Body of pancreas (tissue), 4 donors: ENCODE measurements around the gene ANKRD2. TPM values are rescaled to one million over a fixed set of nuclear protein-coding genes. Genes with fewer than 3 reads are reported as not detected.

Experiments
- ATAC-seq: fragments of 150-250 bp; one replicate; pipeline ENCODE4 v1.9.1; 2016
- DNase-seq, 4 donors: peaks; one replicate each; pipeline ENCODE4 v3.0.0-alpha.2; 2019
- H3K27ac ChIP-seq, 4 donors: fragments of 200-600 bp; sonication (generic); 1 replicate in 3 of 4; 2 replicates in 1 of 4; pipeline versions ENCODE4 v1.5.1 to v1.6.1; 2016 to 2019; ENCODE audit warnings: mild to moderate bottlenecking in 1 of 4, mixed read lengths in 1 of 4, moderate library complexity in 1 of 4
- H3K27me3 ChIP-seq, 2 donors: fragments of 200-600 bp; sonication (generic); one replicate each; pipeline ENCODE4 v1.6.0; 2016; ENCODE audit warnings: mild to moderate bottlenecking in 1 of 2
- H3K36me3 ChIP-seq, 2 donors: fragments of 200-600 bp; sonication (generic); replicated peaks in 1 of 2; 2 replicates each; pipeline ENCODE4 v1.5.1; 2016; ENCODE audit warnings: low read depth in 2 of 2; ENCODE audit not compliant: insufficient read depth in 1 of 2
- H3K4me1 ChIP-seq: fragments of 200-600 bp; sonication (generic); one replicate; pipeline ENCODE4 v1.6.0; 2016
- H3K4me3 ChIP-seq, 2 donors: fragments of 200-600 bp; sonication (generic); 1 replicate in 1 of 2; 2 replicates in 1 of 2; pipeline ENCODE4 v1.5.1; 2016 to 2019
- H3K9me3 ChIP-seq, 3 donors: fragments of 200-600 bp; sonication (generic); 1 replicate in 2 of 3; 2 replicates in 1 of 3; pipeline ENCODE4 v1.5.1; 2016
- CTCF ChIP-seq, 7 experiments: fragments of 450-650 bp in 4 of 7; fragments of 200-600 bp in 3 of 7; sonication (generic) in 3 of 7; IDR thresholded peaks; one replicate each; pipeline ENCODE4 v1.5.1; 2016 to 2019; ENCODE audit warnings: antibody characterized with exemption in 7 of 7
- POLR2A ChIP-seq, 3 donors: fragments of 450-650 bp; IDR thresholded peaks; one replicate each; pipeline ENCODE4 v1.6.1; 2016; ENCODE audit warnings: antibody characterized with exemption in 3 of 3, mild to moderate bottlenecking in 2 of 3
- WGBS, 2 donors: methylation state at CpG; one replicate each; pipeline ENCODE4 v1.1.5; 2017; 5-methylcytosine and 5-hydroxymethylcytosine counted together
- intact Hi-C: fragments of 100-400 bp; cut with DNase I; formaldehyde crosslinking; loops from one replicate; pipeline ENCODE4 v1.15.1; 2023
- total RNA-seq, 2 donors: library from RNA; depleted of rRNA; stranded (reverse); fragments of >200 nt; gene quantifications; one replicate each; pipeline ENCODE4 v1.1.0, GENCODE V29; 2016

The ANKRD2 gene
- total RNA-seq, 2 donors from 2014 or later, result not detected

DNA sequence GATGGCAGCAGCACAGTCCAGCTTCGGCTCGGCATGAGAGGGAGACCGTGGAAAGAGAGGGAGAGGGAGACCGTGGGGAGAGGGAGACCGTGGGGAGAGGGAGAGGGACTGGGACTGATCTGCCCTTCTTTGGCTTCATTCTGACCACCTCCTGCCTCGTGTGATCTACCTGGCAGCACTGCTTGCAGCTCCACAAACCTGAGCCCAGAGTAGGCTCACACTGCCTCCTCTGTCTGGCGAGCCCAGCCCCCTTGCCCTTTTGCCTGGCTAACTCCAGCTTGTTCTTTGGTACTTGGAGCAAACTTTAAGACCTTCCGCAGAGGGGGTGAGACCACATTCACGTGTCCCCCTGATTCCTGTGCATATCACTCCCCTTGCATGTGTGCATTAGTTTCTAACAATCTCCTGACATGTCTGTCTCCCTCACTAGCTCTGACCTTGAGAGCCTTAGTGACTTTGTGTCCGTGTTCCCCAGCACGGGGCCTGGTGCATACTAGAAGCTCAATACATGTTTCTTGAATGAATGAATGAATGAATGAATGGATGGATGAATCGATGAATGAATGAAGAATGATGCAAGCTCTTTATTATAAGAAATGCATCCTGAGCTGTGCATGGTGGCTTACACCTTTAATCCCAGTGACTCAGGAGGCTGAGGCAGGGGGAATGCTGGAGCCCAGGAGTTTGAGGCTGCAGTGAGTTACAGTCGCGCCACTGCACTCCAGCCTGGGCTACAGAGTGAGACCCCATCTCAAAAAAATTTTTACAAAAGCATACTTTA lies 42.7 kb upstream of the ANKRD2 start:
- TF ChIP-seq CTCF (IDR thresholded peaks at IDR 0.05), result no peak
- TF ChIP-seq POLR2A (IDR thresholded peaks at IDR 0.05), result no peak
- intact Hi-C loops, result no loop called here
- ATAC-seq (no peak), DNase-seq (no peak)
- WGBS, 2 donors, result 63 to 79% methylated on average over 10 to 13 of the region's 14 CpGs
- H3K4me3 ChIP-seq, result no peak overlapping the region
- H3K9me3 ChIP-seq, result no peaks in the 10 kb centered on the region
- H3K27me3 ChIP-seq, result no peaks in the 10 kb centered on the region
- no peaks in the 10 kb centered on the region for H3K4me1 ChIP-seq
- H3K36me3 ChIP-seq, result no peaks in the 10 kb centered on the region
- H3K27ac ChIP-seq, result no peak overlapping the region

- Histone ChIP-seq H3K27ac (no peak overlapping the region), H3K4me3 (no peak overlapping the region), H3K27me3 (no peaks in the 10 kb centered on the region), H3K36me3 (no peaks in the 10 kb centered on the region), H3K4me1 (no peaks in the 10 kb centered on the region), H3K9me3 (no peaks in the 10 kb centered on the region)
- ATAC-seq (no peak), DNase-seq (no peak)
- TF ChIP-seq CTCF (IDR thresholded peaks at IDR 0.05) (no peak), POLR2A (IDR thresholded peaks at IDR 0.05) (no peak)
- WGBS, 2 donors, result 84 to 86% methylated on average over 7 to 10 of the region's 10 CpGs
- intact Hi-C loops, result no loop called here
These were observed 41.1 kb upstream of the ANKRD2 start for GRCh38 chr10:97531401-97531986.

GRCh38 chr10:97532935-97533671 lies 39.5 kb upstream of the ANKRD2 start:
- ATAC-seq (peak; percentile 30), DNase-seq (peak in 2 of 4 donors; percentile 20 to 44)
- no peaks in the 10 kb centered on the region for H3K9me3 ChIP-seq
- no peaks in the 10 kb centered on the region for H3K4me1 ChIP-seq
- no peak overlapping the region for H3K4me3 ChIP-seq
- intact Hi-C loops, result no loop called here
- H3K27ac ChIP-seq, result no peak overlapping the region
- no peak for TF ChIP-seq POLR2A (IDR thresholded peaks at IDR 0.05)
- no peak for TF ChIP-seq CTCF (IDR thresholded peaks at IDR 0.05)
- H3K36me3 ChIP-seq, result no peaks in the 10 kb centered on the region
- 78 to 83% methylated on average over 6 to 12 of the region's 12 CpGs for WGBS, 2 donors
- no peaks in the 10 kb centered on the region for H3K27me3 ChIP-seq

DNA sequence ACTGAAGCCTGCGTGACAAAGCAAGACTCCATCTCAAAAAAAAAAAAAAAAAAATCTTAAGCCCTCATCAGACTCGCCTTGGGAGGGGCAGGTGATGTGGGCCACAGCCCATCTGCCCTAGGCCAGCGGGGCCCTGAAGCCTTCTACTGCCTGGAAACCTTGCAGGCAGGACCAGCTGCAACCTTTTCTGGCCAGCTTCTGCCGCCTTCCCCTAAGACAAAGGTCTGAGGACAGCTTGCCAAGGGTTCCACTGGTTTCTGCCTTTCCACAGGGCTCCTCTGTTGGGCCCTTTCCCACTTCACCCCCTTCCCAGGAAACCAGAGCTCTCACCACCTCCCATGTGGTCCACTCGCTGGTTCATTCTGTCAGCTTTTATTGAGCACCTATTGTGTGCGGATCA lies 38.7 kb upstream of the ANKRD2 start:
- intact Hi-C loops, result no loop called here

More for the DNA sequence above, 38.7 kb upstream of the ANKRD2 start:
- H3K36me3 ChIP-seq, result no peaks in the 10 kb centered on the region
- WGBS, 2 donors, result 79% methylated on average over 6 of the region's 6 CpGs
- H3K9me3 ChIP-seq, result no peaks in the 10 kb centered on the region
- no peaks in the 10 kb centered on the region for H3K27me3 ChIP-seq
- TF ChIP-seq POLR2A (IDR thresholded peaks at IDR 0.05), result no peak
- no peak for TF ChIP-seq CTCF (IDR thresholded peaks at IDR 0.05)
- no peak overlapping the region for H3K4me3 ChIP-seq
- H3K27ac ChIP-seq, result no peak overlapping the region
- no peak for DNase-seq
- no peak for ATAC-seq
- no peaks in the 10 kb centered on the region for H3K4me1 ChIP-seq
